Measurements from ENCODE around the gene CPS1. TPM values are rescaled to one million over a fixed set of nuclear protein-coding genes. Genes with fewer than 3 reads are reported as not detected.

CPS1 gene
- total RNA-seq, 6 experiments from 2014 or later, result 1,066 to 2,150 (median 1,343) TPM

DNA sequence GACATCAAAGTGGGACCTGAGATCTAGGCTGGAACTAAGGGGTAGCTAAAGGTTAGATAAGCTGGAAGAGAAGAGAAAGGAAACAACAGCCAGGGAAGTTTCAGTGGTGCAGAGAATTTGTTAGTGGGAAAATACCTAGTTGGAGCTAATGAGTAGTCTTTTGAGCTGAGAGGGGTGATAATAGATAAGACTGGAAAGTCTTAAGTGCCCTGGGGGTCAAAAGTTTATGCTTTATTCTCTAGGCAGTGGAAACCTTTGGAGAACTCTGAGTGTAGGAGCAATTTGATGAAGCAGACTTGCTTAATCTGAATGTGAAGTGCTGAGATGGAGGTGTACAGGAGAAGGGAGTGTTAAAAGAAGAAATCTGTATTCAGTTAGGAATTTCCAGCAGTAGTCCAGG lies 90.8 kb downstream of the CPS1 start:
- DNase-seq (no peak), ATAC-seq (no peak)
- no peak overlapping the region for H3K27ac ChIP-seq
- no peak overlapping the region for H3K4me3 ChIP-seq
- no peaks in the 10 kb centered on the region for H3K9me3 ChIP-seq
- no peaks in the 10 kb centered on the region for H3K4me1 ChIP-seq
- no peak for TF ChIP-seq POLR2A (IDR thresholded peaks at IDR 0.05)
- TF ChIP-seq, protein P1, sequence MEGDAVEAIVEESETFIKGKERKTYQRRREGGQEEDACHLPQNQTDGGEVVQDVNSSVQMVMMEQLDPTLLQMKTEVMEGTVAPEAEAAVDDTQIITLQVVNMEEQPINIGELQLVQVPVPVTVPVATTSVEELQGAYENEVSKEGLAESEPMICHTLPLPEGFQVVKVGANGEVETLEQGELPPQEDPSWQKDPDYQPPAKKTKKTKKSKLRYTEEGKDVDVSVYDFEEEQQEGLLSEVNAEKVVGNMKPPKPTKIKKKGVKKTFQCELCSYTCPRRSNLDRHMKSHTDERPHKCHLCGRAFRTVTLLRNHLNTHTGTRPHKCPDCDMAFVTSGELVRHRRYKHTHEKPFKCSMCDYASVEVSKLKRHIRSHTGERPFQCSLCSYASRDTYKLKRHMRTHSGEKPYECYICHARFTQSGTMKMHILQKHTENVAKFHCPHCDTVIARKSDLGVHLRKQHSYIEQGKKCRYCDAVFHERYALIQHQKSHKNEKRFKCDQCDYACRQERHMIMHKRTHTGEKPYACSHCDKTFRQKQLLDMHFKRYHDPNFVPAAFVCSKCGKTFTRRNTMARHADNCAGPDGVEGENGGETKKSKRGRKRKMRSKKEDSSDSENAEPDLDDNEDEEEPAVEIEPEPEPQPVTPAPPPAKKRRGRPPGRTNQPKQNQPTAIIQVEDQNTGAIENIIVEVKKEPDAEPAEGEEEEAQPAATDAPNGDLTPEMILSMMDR (IDR thresholded peaks at IDR 0.05), result no peak
- H3K27me3 ChIP-seq, result no peaks in the 10 kb centered on the region
- peaks cover 0 to 100% (median 48%) of the 10 kb centered on the region in 4 donors for H3K36me3 ChIP-seq
- intact Hi-C loops (cut with DNase I), result no loop called here

DNA sequence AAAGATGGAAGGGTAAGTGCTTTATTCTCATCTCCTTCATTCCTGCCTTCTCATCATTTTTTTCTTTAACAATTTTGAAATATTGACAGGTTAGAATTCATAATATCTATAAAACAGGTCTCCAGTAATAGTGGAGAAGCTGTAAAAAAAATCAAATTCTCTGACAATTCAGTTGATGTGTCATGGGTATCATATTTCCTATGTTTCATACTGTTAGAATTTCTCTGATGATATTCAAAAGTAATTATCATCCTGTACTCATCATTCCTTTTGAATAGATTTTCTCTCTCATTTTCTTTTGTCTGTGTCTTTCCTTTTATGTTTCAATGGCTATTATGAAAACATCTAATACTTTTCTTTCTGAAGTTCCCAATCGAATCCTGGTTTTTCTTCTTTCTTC lies 97.7 kb downstream of the CPS1 start:
- Histone ChIP-seq H3K36me3 (peaks cover 0 to 99% (median 51%) of the 10 kb centered on the region in 4 donors), H3K27me3 (no peaks in the 10 kb centered on the region), H3K4me1 (no peaks in the 10 kb centered on the region), H3K27ac (no peak overlapping the region), H3K9me3 (no peaks in the 10 kb centered on the region), H3K4me3 (no peak overlapping the region)
- ATAC-seq, result no peak
- intact Hi-C loops (cut with DNase I), result no loop called here
- TF ChIP-seq POLR2A (IDR thresholded peaks at IDR 0.05), result no peak
- TF ChIP-seq, protein P1 (IDR thresholded peaks at IDR 0.05), result no peak
- DNase-seq, result no peak
- 78% methylated on average over 1 of the region's 1 CpG for WGBS (ENCODE audit: insufficient coverage, low coverage, low lambda C conversion rate, missing lambda C conversion rate)

DNA sequence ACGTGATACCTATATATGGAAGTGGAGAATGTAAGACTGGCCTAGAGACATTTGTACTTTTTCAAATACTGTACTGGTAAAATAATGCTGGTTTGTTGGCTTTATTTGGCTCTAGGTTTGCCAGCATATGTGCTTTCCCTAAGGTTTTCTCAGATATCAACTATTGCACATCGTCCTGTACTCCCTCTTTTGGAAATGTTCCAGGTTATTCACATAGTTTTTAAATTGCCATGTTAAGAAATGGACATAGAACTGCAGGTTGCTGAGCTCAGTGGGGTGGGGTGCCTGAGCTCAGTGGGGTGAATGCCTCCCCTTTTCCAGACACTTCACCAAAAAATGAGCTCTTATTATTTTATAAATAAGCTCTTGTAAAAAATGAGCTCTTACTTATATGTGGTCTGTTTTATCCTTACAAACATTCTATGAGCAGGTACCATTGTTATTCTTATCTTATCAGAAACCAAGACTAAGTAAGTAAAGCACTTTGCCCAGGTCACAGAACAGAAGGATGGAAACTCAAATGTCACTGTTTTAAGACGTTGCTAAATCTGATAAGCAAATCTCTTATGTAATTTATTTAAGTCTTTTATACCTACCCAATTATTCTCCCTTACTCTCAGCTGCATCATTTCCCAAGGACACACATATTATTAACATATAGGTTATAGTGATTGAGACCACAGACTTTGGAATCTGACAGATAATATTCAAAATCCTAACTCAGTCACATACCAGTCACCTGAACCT lies 99.0 kb downstream of the CPS1 start:
- H3K9me3 ChIP-seq, result no peaks in the 10 kb centered on the region
- ATAC-seq (no peak), DNase-seq (no peak)
- H3K4me3 ChIP-seq, result no peak overlapping the region
- no peak overlapping the region for H3K27ac ChIP-seq
- H3K36me3 ChIP-seq, result peaks cover 0 to 99% (median 48%) of the 10 kb centered on the region in 4 donors
- 30% methylated on average over 3 of the region's 3 CpGs for WGBS (ENCODE audit: insufficient coverage, low coverage, low lambda C conversion rate, missing lambda C conversion rate)
- H3K4me1 ChIP-seq, result no peaks in the 10 kb centered on the region
- TF ChIP-seq, protein P1 (IDR thresholded peaks at IDR 0.05), result no peak
- TF ChIP-seq POLR2A (IDR thresholded peaks at IDR 0.05), result no peak
- H3K27me3 ChIP-seq, result no peaks in the 10 kb centered on the region
- intact Hi-C loops (cut with DNase I), result no loop called here

DNA sequence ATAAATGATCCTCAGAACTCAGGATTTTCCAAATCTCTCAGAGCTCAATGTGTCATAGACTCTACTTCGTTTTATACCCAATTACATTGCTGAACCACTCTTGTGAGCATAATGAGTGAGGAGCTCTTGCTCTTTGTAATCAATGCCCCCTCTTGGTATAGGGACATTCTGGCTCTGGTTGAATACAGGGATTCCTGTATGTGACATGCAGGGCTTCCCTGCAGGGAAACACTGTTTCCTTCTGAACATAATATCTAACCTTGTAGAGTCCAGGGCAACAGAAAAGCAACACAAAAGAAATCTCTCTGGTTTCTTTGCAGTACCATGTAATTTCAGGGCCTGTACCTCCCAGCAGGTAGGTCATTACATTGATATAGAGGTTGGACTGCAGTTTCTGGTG lies 101.5 kb downstream of the CPS1 start:
- Histone ChIP-seq H3K27ac (no peak overlapping the region), H3K9me3 (no peaks in the 10 kb centered on the region), H3K27me3 (no peaks in the 10 kb centered on the region), H3K36me3 (peaks cover 0 to 90% (median 38%) of the 10 kb centered on the region in 4 donors), H3K4me1 (peaks cover 0 to 18% (median 6%) of the 10 kb centered on the region in 4 donors), H3K4me3 (no peak overlapping the region)
- TF ChIP-seq POLR2A (IDR thresholded peaks at IDR 0.05), result peak; percentile 18
- TF ChIP-seq, protein P1 (IDR thresholded peaks at IDR 0.05), result no peak
- ATAC-seq, result no peak
- 75% methylated on average over 1 of the region's 1 CpG for WGBS (ENCODE audit: insufficient coverage, low coverage, low lambda C conversion rate, missing lambda C conversion rate)
- intact Hi-C loops (cut with DNase I), result no loop called here
- DNase-seq, result no peak
